ENCODE data around the gene CNIH1.

GRCh38 chr14:54459106-54459505, 17.9 kb upstream of the CNIH1 start:
- TF ChIP-seq CTCF (IDR thresholded peaks at IDR 0.05) (no peak), HMGXB4 (CRISPR knock-in tag; IDR thresholded peaks at IDR 0.05) (no peak), MAX (CRISPR knock-in tag; IDR thresholded peaks at IDR 0.05) (no peak), JAZF1 (CRISPR knock-in tag; IDR thresholded peaks at IDR 0.05) (no peak), ZSCAN18 (CRISPR knock-in tag; IDR thresholded peaks at IDR 0.05) (no peak), TCF7 (CRISPR knock-in tag; IDR thresholded peaks at IDR 0.05; ENCODE audit: low read depth) (no peak)

Measured in WTC11 (cell line).